Activated CD8-positive, alpha-beta memory T cell treated with anti-CD3 and anti-CD28 coated beads, Interleukin-2, amount 50 U/mL, for 24 hours (primary cell): Measurements from ENCODE around the gene TRIP4.

Experiments used
- DNase-seq: peaks from one replicate; pipeline ENCODE4 v3.0.0-alpha.2; 2020; ENCODE audit errors: extremely low read depth

Gene TRIP4

DNA sequence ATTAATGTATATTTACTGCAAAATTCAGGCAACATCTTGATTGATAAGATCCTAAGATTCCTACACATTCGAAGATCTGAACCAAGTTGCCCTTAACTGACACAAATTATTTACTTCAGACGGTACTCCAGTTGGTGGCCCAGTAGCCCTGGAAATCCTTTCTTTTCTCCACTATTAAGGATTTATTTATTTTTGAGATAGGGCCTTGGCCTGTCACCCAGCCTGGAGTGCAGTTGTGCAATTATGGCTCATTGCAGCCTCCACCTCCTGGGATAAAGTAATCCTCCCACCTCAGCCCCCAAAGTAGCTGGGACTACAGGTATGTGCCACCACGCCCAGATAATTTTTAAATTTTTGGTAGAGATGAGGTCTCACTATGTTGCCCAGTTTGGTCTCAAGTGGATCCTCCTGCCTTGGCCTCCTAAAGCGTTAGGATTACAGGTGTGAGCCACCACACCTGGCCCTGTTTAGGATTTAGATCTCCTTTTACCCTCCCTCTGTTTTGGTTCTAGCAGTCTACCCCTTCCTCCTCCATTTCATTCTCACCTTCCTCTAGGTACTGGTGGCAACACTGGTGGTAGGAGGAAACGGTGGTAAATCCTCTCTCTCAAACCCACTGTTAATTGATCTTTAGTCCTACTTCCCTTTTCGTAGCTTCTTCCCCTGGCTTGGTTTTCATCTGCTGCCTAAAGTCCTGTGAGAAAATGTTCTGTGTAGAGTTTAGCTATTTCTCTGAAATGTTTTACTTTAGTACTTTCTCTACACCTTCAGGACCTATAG, 60.1 kb downstream of the TRIP4 start:
- no peak for DNase-seq

DNA sequence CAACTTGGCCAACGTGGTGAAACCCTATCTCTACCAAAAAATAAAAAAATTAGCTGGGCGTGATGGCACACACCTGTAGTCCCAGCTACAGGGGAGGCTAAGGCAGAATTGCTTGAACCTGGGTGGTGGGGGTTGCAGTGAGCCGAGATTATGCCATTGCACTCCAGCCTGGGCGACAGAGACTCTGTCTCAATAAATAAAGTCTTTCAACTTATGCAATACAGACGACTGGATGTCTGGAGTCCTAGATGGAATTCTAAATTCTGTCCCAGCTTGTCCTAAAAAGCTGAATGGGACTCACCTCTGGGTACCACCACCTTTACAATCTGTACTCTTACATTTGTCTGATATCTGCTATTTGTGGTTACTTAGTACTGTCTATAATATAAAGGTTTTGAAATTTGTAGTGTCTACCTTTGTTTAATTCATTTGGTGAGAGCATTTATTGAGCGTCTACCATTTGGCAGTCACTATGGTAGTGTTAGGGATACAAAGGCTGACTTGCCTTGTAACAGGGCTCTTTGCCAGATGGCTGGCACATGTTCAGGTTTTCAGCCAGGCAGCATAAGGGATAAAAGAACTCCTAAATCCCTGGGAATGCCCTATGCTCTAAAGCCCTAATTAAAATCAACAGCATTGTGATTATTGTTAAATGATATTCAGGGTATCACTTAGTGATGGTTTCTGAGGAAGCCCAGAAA, 65.5 kb downstream of the TRIP4 start:
- DNase-seq: no peak

DNA sequence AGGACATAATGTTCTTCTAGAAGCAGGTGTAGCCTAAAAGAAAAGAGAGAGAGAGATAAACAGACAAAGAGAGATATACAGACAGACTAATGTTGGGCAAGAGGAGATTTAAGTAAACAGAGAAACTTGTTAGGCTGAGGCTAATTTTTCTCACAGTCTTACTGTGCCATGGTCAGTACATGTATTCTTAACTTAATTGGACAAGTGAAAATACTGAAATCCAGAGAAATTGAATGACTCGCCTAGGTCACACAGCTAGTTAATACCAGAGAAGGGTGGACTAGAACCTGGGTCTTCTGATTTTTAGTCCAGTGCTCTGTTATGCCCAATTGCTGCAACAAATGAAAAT, 66.0 kb downstream of the TRIP4 start:
- DNase-seq: no peak

DNA sequence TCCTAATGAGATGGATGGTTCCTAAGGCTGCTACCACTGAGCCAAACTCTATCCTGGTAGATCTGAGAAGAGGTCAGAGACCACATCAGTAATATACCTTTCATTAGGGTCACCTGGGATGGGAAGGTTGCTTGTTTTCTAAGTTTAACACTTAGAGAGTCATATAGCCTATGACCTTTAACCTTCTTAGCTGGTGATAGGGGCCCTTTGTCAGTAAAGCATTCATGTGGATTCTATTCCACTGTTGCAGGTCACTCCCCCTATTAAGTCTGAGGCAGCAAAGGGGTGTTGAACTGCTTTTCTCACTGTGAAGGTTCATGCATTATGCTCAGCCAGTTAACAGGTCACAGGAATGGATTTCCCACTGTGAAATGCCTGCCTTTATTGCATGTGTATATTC, 66.6 kb downstream of the TRIP4 start:
- no peak for DNase-seq

DNA sequence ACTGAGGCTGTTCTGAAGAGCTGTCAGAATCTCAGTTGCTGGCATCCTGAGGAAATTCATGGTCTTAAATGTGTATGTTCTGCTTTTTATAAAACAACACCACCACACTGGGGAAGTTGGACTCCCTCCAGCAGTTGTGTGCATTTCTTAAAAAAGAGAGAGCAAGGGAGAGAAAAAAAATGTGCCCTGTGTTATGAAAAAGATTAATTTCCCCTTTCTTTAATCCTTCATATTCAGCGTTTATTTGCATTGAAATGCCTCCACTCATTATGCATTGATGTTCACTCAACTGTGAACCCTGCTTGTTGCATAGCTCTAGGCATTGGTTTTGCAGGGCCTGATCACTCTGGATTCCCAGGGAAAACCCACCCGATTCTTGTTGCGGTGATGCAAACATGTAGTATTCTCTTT, 68.3 kb downstream of the TRIP4 start:
- no peak for DNase-seq

DNA sequence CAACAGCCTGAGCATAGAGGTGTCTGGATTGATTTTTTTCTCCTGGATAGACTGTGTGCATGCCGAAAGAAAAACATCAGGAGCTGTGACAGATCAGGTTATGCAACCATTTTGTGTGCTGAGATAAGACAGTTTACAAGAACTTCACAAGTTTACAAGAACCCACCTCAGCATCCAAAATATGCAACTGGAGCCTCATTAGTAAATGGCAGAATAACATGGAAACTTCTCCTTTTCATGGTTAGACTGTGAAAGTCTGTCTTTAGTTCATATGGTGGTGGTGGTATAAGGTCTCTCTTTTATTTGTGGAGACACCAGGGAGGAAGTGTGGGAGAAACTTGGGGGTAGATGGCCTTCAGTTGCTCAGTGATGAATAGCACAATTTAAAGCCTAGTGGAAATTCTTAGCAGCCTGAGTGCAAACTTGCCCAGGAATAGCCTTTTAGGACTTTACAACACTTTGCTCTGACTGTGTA, 69.0 kb downstream of the TRIP4 start:
- DNase-seq: no peak

DNA sequence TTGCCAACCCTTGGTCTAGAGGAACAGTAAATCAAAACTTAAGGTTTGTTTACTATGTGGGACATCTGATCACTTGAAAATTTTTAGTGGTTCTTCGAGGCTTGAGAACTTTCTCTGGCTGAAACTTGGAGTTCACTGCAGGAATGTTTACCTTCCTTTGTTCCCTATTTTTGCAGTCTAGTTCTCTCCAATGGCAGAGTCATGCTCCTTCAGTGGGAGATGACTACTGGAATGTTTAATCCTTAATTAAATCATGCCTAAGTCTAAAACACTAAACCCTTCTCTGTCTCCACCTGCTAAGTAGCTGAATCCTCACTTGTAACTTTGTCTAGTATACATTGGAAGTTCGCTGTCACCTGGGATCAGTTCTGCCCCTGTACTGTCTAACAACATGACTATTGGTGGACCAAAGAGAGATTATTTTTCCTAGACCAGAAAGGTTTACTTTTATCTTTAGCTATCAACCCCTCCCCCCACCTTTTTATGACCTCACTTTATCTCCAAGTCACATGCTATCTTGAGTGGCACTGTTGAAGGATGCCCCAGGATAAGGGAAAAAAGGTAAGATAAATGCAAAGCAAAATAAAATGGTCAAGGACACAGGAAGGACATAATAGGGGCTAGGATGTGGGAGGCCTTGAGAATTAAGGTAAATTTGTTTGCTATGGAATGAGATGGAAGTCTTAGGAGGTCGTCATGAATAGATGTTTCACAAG, 71.6 kb downstream of the TRIP4 start:
- DNase-seq: no peak

DNA sequence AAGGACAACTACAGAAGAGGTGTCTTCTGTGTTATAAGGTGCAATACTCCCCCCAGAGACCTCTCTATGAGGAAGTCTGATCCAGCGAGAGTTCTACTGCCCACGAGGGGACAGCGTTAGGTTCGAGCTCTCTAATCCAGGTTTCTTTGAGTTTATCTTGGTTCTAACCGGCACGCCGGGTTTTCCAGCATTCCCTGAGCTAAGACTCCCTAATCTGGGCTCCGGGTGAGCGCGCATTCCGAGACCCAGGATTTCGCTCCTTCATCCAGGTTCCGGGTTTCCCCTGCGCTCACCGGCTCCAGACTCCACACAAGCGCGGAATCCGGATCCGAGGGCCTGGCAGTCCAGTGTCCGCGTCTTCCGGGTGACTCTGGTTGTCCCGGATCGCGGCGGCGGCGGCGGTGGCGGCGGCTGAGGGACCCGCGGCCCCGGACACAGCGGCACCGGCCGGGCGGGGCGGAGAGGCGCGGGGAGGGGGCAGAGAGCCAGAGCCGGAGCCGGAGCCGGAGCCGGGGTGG, 72.6 kb downstream of the TRIP4 start, which contains the start of gene ZNF609:
TSS of gene ZNF609 (plus strand) at position 373 of the 518 bp plus-strand sequence. CDS start 38,842 bp downstream, outside the sequence.
- DNase-seq: peak; percentile 70

DNA sequence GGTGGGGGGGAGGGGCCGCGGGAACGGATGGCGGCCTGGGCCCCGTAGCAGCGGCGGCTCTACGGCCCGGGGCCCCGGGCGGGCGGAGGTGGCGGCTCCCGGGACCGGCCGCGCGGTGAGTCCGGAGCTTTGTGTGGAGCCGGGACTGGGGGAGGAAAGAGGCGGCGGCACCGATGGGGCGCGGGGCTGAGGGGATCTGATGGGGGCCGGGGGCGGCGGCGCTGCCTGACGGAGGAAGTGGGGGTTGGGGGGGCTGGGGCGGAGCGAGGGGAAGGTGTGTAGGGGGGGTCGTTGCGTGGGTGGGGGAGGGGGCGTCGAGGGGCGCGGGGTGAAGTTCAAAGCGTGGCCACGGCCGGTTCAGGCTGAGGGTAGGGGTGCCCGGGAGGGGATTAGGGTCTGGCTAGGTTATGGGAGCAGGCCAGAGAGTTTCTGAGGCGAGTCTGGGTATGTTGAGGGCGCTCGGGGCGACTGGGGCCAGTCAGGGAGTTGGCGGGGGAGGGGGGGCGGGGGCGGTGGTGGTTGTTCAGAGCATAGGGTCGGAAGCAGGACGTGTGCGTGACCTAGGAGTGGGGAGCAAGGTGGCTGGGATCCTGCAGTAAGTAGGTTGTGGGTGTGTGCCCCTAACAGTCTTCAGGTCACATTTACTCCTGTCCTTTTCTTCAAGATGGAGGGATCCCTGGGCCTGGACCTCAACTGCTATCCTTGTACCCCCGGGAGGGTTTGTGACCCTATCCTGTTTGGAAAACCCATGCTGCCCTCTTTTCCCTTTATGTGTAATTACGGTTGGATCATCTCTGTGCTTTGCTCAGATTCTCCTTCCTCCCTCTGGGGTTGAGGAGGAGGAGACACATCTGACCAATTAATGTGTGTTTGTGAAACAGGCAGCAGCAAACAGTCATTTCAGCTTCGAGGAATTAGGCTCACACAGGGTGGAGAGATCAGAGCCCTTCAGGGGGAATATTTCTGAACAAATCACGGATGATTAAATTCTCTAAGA, 73.4 kb downstream of the TRIP4 start:
- no peak for DNase-seq

DNA sequence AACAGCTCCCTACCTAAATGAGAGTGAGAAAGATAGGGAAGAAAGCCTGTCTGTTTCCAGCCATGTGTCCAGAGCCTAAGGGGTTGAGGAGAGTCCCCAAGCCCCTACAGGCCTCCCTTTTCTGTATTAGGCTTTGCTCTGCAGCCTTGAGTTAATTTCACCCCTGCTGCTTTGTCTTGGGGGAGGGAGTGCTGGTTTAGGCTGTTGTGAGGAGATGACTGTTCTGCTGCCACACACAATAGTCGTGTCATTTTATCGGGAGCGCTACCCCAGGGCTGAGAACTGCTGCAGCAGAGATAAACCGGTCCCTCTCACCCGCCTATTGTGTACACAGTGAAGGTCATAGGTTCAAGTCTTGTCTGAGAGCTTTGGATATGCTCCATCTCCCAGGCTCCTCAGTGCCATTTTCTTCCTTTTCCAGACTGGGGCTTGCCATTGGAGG, 74.1 kb downstream of the TRIP4 start:
- DNase-seq: no peak

DNA sequence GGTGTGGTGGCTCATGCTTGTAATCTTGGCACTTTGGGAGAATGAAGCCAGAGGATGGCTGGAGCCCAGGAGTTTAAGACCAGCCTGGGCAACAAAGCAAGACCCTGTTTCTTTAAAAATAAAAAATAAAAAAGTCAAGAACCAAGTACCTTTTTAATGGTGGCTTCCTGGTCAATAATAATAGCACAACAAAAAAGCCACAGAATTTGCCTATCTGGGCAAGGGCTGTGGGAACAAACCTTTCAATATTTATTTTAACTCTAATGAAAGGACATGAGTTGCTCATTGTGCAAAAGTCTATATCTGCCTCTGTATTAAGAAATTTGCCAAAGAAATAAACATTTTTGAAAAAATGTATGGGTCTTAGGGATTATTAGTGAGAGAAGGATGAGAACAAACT, 74.9 kb downstream of the TRIP4 start:
- DNase-seq: no peak

DNA sequence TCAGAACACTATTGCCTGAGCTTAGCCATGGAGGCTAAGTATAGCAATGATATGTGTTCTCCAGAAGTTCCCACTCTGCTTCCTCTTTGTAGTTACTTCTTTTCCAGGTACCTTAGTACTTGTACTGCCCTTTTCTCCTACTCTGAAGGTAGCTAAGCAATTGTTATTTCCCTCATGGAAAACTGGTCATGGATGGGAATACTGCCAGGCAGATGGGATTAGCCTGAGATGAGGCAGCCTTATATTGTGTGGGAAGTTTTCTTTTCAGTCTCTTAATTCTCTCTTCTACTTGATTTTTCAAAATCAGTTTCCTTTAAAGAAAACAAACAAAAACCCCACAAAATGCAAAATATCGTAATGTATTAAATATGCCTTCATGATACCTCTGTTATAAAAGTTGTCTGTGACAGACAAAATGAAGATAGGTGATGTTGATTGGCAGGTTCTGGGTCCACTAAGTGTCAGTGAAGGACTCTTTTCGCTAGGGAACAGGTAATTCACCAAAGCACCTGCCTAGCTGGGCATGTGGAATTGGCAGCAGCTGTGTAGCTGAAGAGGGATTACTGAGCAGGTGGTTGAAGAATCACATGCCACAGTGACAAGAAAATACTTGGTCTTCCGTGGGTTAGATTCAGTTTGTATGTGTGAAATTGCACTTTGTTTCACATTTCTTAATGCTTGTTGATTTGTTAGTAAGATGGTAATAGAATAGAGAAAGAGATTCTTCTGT, 76.8 kb downstream of the TRIP4 start:
- DNase-seq: no peak

DNA sequence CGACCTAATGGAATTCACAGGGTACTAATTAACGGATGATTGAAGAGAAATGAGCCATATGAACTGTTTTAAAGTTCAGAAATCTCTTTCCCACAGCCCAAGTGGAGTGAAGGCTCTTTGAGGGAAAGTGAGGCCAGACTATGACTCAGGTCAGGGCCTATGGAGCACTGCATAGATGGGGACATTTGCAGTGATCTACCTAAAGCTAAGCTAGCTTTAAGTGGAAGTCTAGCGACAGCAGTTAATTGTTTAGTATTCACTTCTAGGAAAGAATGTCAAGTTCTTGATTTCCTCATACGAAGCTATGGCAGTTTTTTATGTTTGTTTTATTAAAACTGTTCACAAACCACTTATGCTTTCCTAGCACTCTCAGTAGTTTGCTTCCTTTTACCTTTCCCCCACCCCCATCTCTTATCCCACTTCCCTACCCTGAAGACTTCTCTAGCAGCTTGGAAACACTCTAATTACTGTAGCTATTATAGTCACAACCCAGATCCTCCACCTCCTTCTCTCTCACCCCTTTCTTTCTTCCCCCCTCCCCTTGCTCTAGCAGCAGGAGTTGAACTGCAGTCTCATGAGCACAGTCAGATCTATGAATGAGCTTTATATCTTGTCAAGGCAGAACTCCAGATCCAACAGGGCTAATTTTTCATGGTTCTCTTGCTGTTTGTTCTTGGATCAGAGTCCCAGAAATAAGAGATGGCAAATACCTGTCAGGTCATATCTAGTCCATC, 78.9 kb downstream of the TRIP4 start:
- no peak for DNase-seq

DNA sequence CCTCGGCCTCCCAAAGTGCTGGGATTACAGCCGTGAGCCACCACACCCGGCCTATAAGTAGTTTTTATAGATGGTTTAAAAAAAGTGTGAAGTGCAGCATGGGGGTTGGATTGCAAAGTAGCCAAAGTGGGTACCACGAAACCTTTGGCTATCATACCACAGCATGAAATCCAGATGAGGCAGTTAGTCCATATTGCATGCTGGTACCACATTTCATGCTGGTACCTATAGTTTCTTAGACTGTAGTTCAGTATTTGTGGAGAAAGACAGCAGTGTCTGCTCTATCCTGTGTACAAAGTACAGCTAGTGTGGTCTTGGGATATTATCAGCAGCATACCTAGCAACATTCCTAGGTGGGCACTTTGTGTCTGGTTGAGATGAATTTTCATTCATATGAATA, 84.5 kb downstream of the TRIP4 start:
- no peak for DNase-seq

DNA sequence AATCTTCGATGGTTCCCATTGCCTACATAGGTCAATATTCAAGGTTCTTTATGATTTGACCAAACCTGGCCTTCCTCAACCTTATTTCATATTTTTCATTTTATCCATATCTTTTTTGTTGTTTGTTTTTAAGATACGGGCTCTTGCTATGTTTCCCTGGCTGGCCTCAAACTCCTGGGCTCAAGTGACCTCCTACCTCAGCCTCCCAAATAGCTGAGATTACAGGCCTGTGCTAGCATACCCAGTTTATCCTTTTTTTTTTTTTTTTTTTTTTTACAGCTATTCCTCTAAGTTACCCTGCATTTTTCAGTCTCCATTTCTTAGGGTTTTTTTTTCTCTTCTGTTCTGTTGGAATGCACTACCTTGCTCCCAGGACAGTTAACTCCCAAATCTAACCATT, 87.2 kb downstream of the TRIP4 start:
- DNase-seq: no peak

DNA sequence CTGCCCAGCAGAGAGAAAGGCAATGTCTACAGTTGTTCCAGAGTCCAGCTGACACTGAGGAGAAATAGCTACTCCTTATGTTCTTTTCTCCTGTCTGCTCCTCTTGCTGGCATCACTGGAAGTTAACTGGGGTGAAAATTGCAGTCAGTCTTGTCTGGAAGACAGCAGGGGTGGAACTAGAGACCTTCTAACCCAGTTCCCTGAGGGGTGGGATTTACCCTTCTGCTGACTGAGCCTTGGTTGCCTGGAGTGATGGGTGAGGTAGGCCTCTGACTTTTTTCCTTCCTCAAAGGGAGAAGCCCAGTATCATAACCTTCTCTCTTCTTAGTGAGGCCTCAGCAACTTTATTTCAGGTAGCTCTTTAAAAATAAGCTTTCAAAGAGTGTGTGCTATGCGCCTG, 88.9 kb downstream of the TRIP4 start:
- no peak for DNase-seq

DNA sequence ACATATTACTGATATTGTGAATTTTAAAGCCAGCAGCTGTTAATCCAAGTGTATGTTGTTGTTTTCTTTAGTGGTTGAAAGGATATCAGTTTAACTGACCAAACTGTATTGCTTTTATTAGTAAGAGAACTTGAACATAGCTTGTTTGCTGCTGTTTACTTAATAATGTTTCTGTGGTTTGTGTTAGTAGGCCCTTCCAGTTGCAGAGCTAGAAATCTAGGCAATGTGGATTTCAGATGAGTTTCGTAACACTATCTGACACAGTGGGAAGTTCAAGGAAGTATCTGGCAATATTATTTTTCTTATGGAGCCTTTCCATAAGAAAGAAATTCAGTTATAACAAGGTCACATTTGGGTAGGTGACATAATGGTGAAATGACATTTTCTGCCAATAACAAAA, 91.2 kb downstream of the TRIP4 start:
- DNase-seq: no peak

DNA sequence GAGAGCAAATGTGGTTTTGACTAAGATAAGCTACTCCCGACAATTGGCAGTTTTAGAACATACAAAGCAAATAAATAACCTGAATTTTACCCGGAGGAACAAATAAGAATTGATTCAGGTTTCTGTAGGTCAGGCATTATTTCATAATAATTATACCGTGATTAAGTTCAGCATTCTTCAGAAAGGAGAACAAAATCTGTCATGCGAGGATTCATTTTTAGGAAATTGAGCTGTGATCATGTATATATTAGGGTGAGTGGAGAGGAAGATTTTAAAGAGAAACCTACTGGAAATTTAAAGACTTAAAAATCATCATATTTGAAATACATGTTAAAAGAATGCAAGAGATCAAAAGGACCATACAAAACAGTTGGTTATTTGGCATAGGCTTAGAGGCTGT, 93.3 kb downstream of the TRIP4 start:
- DNase-seq: no peak

DNA sequence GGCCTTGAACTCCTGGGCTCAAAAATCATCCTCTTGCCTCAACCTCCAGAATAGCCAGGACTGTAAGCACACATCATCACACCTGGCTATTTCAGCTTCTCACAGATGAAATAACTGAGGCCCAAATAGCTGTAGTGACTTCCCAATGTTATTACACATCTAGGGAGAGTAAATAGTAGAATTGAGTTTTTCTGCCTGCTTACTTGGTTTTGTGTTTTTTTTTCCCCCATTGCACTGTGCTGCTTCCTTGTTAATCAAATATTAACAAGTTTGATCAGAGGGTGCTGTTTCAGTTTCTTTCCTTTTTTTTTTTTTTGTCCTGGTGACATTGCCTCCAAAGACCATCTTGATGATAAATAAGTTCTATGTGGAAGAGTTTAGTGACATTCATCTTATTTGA, 96.1 kb downstream of the TRIP4 start:
- no peak for DNase-seq

DNA sequence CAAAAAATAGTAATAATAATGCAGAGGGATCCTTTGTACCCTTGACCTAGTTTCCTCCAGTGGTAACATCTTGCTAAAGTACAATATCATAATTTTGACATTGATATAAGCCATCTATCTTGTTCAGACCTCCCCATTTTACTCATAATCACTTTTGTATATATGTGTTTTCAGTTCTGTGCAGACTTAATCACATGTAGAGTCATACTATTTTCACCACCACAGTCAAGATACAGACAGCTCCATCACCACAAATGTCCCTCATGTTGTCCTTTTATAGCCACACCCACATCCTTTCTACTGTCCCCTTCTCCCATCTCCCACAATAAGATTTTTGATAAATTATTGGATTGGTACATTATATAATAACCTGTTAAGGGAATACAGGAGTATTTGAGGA, 98.2 kb downstream of the TRIP4 start:
- no peak for DNase-seq
